HEK293 (cell line): ENCODE measurements around the gene CPAMD8.

Experiments
- BCL11B ChIP-seq: fragments of 450-650 bp; formaldehyde crosslinking; IDR thresholded peaks from 2 replicates; pipeline ENCODE4 v1.5.1; 2016; ENCODE audit warnings: low read depth, missing biosample characterization, missing genetic modification characterization
- HOXA7 ChIP-seq: sonication (generic); formaldehyde crosslinking; IDR thresholded peaks from 2 replicates; pipeline ENCODE4 v1.8.1; 2022; ENCODE audit warnings: missing genetic modification reagents, borderline replicate concordance
- HOXC10 ChIP-seq: sonication (generic); formaldehyde crosslinking; IDR thresholded peaks from 2 replicates; pipeline ENCODE4 v1.8.1; 2023; ENCODE audit warnings: mild to moderate bottlenecking, missing genetic modification reagents
- KLF10 ChIP-seq: fragments of 450-650 bp; IDR thresholded peaks from 2 replicates; pipeline ENCODE4 v1.5.1; 2018; ENCODE audit warnings: missing biosample characterization, mild to moderate bottlenecking, missing genetic modification characterization
- MEIS1 ChIP-seq: sonication (generic); formaldehyde crosslinking; IDR thresholded peaks from 2 replicates; pipeline ENCODE4 v1.8.1; 2022; ENCODE audit warnings: missing genetic modification reagents, mild to moderate bottlenecking, borderline replicate concordance
- MYNN ChIP-seq: fragments of 450-650 bp; formaldehyde crosslinking; IDR thresholded peaks from 2 replicates; pipeline ENCODE4 v1.5.1; 2016; ENCODE audit warnings: missing biosample characterization, missing genetic modification characterization, borderline replicate concordance
- OSR2 ChIP-seq: fragments of 450-650 bp; formaldehyde crosslinking; IDR thresholded peaks from 2 replicates; pipeline ENCODE4 v1.5.1; 2016; ENCODE audit warnings: missing biosample characterization, missing genetic modification characterization
- PRDM6 ChIP-seq: fragments of 450-650 bp; formaldehyde crosslinking; IDR thresholded peaks from 2 replicates; pipeline ENCODE4 v1.5.1; 2017; ENCODE audit warnings: missing biosample characterization, missing genetic modification characterization
- SCRT1 ChIP-seq: fragments of 450-650 bp; formaldehyde crosslinking; IDR thresholded peaks from 2 replicates; pipeline ENCODE4 v1.5.1; 2016; ENCODE audit warnings: missing biosample characterization, missing genetic modification characterization, borderline replicate concordance
- YY2 ChIP-seq: fragments of 450-650 bp; formaldehyde crosslinking; IDR thresholded peaks from 2 replicates; pipeline ENCODE4 v1.5.1; 2016; ENCODE audit warnings: missing biosample characterization, missing genetic modification characterization
- ZBTB1 ChIP-seq: fragments of 450-650 bp; formaldehyde crosslinking; IDR thresholded peaks from 2 replicates; pipeline ENCODE4 v1.5.1; 2016; ENCODE audit warnings: missing biosample characterization, missing genetic modification characterization
- ZBTB8A ChIP-seq: fragments of 450-650 bp; formaldehyde crosslinking; IDR thresholded peaks from 2 replicates; pipeline ENCODE4 v1.5.1; 2016; ENCODE audit warnings: missing biosample characterization, missing genetic modification characterization
- ZNF132 ChIP-seq: fragments of 450-650 bp; formaldehyde crosslinking; IDR thresholded peaks from 2 replicates; pipeline ENCODE4 v1.5.1; 2017; ENCODE audit warnings: missing biosample characterization, missing genetic modification characterization, borderline replicate concordance
- ZNF133 ChIP-seq: fragments of 450-650 bp; formaldehyde crosslinking; IDR thresholded peaks from 2 replicates; pipeline ENCODE4 v1.5.1; 2016; ENCODE audit warnings: missing biosample characterization, missing genetic modification characterization
- ZNF16 ChIP-seq: fragments of 450-650 bp; formaldehyde crosslinking; IDR thresholded peaks from 2 replicates; pipeline ENCODE4 v1.5.1; 2016; ENCODE audit warnings: low read depth, missing biosample characterization, missing genetic modification characterization
- ZNF2 ChIP-seq: fragments of 450-650 bp; formaldehyde crosslinking; IDR thresholded peaks from 2 replicates; pipeline ENCODE4 v1.5.1; 2016; ENCODE audit warnings: missing biosample characterization, missing genetic modification characterization
- ZNF280C ChIP-seq: fragments of 450-650 bp; formaldehyde crosslinking; IDR thresholded peaks from 2 replicates; pipeline ENCODE4 v1.5.1; 2016; ENCODE audit warnings: missing biosample characterization, missing genetic modification characterization
- ZNF362 ChIP-seq: fragments of 450-650 bp; formaldehyde crosslinking; IDR thresholded peaks from 2 replicates; pipeline ENCODE4 v1.5.1; 2016; ENCODE audit warnings: missing biosample characterization, missing genetic modification characterization
- ZNF398 ChIP-seq: fragments of 450-650 bp; formaldehyde crosslinking; IDR thresholded peaks from 2 replicates; pipeline ENCODE4 v1.5.1; 2017; ENCODE audit warnings: missing biosample characterization, missing genetic modification characterization
- ZNF514 ChIP-seq: fragments of 450-650 bp; formaldehyde crosslinking; IDR thresholded peaks from 2 replicates; pipeline ENCODE4 v1.5.1; 2016; ENCODE audit warnings: missing biosample characterization, missing genetic modification characterization
- ZNF530 ChIP-seq: fragments of 450-650 bp; formaldehyde crosslinking; IDR thresholded peaks from 2 replicates; pipeline ENCODE4 v1.5.1; 2016; ENCODE audit warnings: low read depth, missing biosample characterization, missing genetic modification characterization
- ZNF561 ChIP-seq: fragments of 450-650 bp; IDR thresholded peaks from 2 replicates; pipeline ENCODE4 v1.5.1; 2018; ENCODE audit warnings: missing biosample characterization, missing genetic modification characterization, borderline replicate concordance
- ZNF621 ChIP-seq: fragments of 450-650 bp; formaldehyde crosslinking; IDR thresholded peaks from 2 replicates; pipeline ENCODE4 v1.5.1; 2017; ENCODE audit warnings: missing biosample characterization, missing genetic modification characterization
- ZNF664 ChIP-seq: fragments of 450-650 bp; formaldehyde crosslinking; IDR thresholded peaks from 2 replicates; pipeline ENCODE4 v1.5.1; 2016; ENCODE audit warnings: missing biosample characterization, missing genetic modification characterization
- ZNF707 ChIP-seq: fragments of 450-650 bp; formaldehyde crosslinking; IDR thresholded peaks from 2 replicates; pipeline ENCODE4 v1.5.1; 2016; ENCODE audit warnings: missing biosample characterization, missing genetic modification characterization
- ZNF792 ChIP-seq: fragments of 450-650 bp; formaldehyde crosslinking; IDR thresholded peaks from 2 replicates; pipeline ENCODE4 v1.5.1; 2016; ENCODE audit warnings: missing biosample characterization, missing genetic modification characterization
- ZNF837 ChIP-seq: fragments of 450-650 bp; formaldehyde crosslinking; IDR thresholded peaks from 2 replicates; pipeline ENCODE4 v1.5.1; 2016; ENCODE audit warnings: missing biosample characterization, missing genetic modification characterization
- ZSCAN4 ChIP-seq: fragments of 450-650 bp; formaldehyde crosslinking; IDR thresholded peaks from 2 replicates; pipeline ENCODE4 v1.5.1; 2017; ENCODE audit warnings: missing biosample characterization, missing genetic modification characterization
- ZSCAN5A ChIP-seq: fragments of 450-650 bp; formaldehyde crosslinking; IDR thresholded peaks from 2 replicates; pipeline ENCODE4 v1.5.1; 2016; ENCODE audit warnings: missing biosample characterization, missing genetic modification characterization
- ZXDB ChIP-seq: fragments of 450-650 bp; formaldehyde crosslinking; IDR thresholded peaks from 2 replicates; pipeline ENCODE4 v1.5.1; 2016; ENCODE audit warnings: missing biosample characterization, missing genetic modification characterization

Gene CPAMD8

GRCh38 chr19:17075035-17075863 lies 48.6 kb upstream of the CPAMD8 start, which contains the start of the genes HAUS8 and MYO9B (continued):
- TF ChIP-seq ZSCAN4 (0 out of 2 replicates have a peak, but pooled peaks have one; percentile 24), MYNN (no peak), ZNF707 (no peak), ZBTB1 (no peak), ZNF280C (tag by site-specific recombination) (no peak), HOXC10 (CRISPR knock-in tag) (no peak), ZNF837 (no peak), ZNF792 (tag by site-specific recombination) (no peak), ZNF133 (tag by site-specific recombination) (no peak), ZNF561 (tag by site-specific recombination) (peak; percentile 70; the same call in 1 of the 2 replicates), ZNF664 (tag by site-specific recombination) (no peak), ZSCAN5A (peak; percentile 32; the same call in 1 of the 2 replicates), OSR2 (tag by site-specific recombination) (no peak), HOXA7 (CRISPR knock-in tag) (no peak), ZNF2 (tag by site-specific recombination) (peak; percentile 96), PRDM6 (no peak), MEIS1 (CRISPR knock-in tag) (no peak), ZNF132 (tag by site-specific recombination) (no peak), ZNF621 (tag by site-specific recombination) (no peak), ZNF530 (tag by site-specific recombination) (no peak), ZBTB8A (peak; percentile 47), BCL11B (no peak), ZNF398 (tag by site-specific recombination) (no peak), YY2 (tag by site-specific recombination) (peak; percentile 93), SCRT1 (tag by site-specific recombination) (no peak), ZNF16 (tag by site-specific recombination) (no peak), ZXDB (tag by site-specific recombination) (peak; percentile 99), ZNF514 (tag by site-specific recombination) (no peak), ZNF362 (no peak), KLF10 (tag by site-specific recombination) (peak; percentile 95)
